Cardiac septum (tissue), 1 donor: ENCODE measurements around the gene BICRA. TPM values are rescaled to one million over a fixed set of nuclear protein-coding genes. Genes with fewer than 3 reads are reported as not detected.
A peak's percentile ranks its signal among the peaks of the same experiment; 100 is the strongest.
"Not testable (repeated sequence)": the region's sequence is repeated elsewhere in the genome, so short reads cannot be mapped to it uniquely, and the experiment has no call there.

ENCODE experiments used
- DNase-seq: peaks from one replicate; pipeline ENCODE4 v3.0.0-alpha.2; 2020; ENCODE audit warnings: low spot score
- intact Hi-C: fragments of 100-400 bp; cut with DNase I; formaldehyde crosslinking; loops from one replicate; pipeline ENCODE4 v1.14.0; 2022
- long read RNA-seq: library from polyadenylated mRNA; unstranded; transcript quantifications from one replicate; pipeline ENCODE4 v2.0.0, GENCODE V29; 2021
- total RNA-seq: library from RNA; stranded (reverse); fragmentation: NEBNext Ultra II Directional; extraction: Animal tissue kit (Norgen Biotek cat#: 25700); gene quantifications from one replicate; pipeline ENCODE4 v1.2.1, GENCODE V29; 2021
- donor health status: DM: no; HTN: no; CAD: no.

Gene BICRA
- total RNA-seq, result 9.3 TPM
- long read RNA-seq, partial matches to known transcripts, result 1 of 9 reads
- long read RNA-seq, other reads (novel, unspliced or antisense), result 5 of 9 reads

DNA sequence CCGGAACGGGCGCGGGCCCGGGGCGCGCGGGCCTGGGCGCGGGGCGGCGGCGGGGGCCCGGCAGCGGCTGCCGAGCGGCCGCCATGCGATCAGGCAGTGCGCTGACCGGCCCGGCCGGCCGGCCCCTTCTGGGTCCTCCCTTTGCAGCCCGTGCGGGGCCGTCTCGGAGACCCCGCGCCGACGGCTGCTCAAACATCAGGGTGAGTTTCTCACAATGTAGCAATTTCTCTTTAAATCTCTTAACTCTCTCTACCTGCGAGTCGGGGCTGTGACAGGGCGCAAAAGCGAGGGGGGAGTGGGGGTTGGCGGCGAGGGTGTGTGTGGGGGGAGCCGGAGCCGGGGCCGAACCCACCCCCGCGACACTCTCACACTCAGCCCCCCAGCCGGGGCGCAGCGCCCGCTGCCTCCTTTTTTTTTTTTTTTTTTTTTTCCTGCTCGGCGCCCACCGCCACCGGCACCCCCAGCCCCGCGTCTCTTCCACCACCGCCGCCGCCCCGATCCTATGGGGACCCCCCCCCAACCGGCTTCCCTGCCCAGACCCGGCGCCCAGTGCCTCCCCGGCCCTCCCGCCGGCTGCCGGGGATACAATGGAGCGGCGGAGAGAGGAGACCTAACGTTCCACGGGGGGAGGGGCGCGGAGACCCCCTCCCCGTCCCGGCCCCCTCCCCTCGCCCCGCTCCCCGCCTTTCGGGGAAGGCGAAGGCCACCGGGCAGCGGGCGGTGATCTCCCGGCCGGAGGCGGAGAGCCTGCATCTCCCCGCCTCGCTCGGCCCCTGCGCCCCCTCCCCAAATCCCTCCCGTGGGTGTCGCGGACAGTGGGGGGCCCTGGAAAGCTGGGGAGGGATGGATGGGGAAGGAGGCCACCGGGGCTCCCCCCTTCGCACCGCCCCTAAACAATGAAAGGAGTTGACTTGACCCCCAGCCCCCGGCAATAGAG, at the start of gene BICRA:
Gene BICRA (plus strand): TSS at position 166 of the 937 bp plus-strand sequence. CDS start 64,441 bp downstream, outside the sequence.
- intact Hi-C loops, result loop anchor here (1.0 kb wide), 1 partner anchor 9 kb away; no protein-coding TSS in a partner anchor
- DNase-seq, result peak; percentile 84

DNA sequence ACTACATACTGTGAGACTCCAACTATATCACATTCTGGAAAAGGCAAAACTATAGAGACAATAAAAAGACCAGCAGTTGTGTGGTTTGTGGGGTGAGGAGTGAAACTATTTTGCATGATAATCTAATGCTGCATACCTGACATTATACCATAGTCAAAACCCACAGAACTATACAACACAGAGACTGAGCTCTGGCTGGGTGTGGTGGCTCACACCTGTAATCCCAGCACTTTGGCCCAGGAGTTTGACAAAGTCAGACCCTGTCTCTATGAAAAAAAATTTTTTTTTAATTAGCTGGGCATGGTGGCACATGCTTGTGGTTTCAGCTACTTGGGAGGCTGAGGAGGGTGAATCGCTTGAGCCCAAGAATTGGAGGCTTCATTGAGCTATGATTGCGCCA, 47.9 kb upstream of the BICRA start:
- intact Hi-C loops, result no loop called here
- no peak for DNase-seq

DNA sequence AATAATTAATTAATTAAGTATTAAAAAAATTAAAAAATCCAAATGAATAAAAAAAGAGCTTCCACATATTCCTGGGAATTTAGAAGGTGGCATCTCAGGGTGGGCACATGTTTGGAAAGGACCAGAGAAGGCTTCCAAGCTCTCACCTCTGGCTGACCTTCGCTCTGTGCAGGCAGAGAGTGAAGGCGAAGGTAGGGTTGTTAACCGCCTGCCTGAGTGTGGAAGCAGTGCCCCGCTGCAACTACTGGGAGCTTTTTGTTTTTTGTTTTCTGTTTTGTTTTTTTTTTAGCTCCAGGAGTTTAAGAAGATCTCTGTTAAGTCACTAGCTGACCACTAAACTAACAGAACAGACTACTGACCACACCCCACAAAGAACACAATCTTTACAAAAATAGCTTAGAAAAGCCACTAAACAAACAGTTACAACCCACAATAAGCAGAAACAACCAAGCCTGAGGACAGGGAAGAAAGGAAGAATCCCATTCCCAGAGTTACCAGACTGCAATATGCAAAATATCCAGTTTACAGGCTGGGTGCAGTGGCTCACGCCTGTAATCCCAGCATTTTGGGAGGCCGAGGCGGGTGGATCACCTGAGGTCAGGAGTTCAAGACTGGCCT, 47.4 kb upstream of the BICRA start:
- intact Hi-C loops, result no loop called here

DNA sequence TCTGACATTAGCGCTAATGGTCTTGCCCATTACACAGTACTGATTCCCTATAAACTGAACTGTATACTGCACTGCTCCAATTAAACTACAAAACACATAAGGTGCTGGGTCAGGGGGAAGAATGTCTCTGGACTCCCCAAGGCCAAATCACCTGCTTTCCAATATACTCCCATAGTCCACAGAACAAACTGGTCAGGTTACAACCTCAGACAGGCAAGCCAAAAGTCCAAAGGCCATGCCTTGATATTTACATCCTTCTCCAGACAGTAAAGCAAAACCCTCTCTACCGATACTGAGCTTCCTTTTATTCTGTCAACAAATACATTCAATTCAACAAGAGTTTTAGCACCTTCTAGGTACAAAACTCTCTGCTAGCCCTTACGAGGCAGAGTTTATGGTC, 44.9 kb upstream of the BICRA start:
- intact Hi-C loops, result no loop called here
- no peak for DNase-seq

More for the DNA sequence above, 47.4 kb upstream of the BICRA start:
- no peak for DNase-seq

DNA sequence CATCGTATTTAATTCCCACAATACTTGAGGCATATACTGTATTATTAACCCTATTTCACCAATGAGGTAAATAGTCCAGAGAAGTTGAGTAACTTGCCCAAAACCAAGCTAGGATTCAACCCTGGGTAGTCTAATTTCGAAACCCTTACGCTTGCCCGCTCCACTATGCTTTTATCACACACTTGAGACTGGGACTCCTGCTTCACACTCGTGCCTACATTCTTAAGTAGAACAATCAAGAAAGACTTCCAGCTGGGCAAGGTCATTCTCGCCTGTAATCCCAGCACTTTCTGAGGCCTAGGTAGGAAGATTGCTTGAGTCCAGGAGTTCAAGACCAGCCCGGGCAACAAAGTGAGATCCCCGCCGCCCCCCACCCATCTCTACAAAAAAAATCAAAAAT, 39.6 kb upstream of the BICRA start:
- intact Hi-C loops, result no loop called here
- no peak for DNase-seq

DNA sequence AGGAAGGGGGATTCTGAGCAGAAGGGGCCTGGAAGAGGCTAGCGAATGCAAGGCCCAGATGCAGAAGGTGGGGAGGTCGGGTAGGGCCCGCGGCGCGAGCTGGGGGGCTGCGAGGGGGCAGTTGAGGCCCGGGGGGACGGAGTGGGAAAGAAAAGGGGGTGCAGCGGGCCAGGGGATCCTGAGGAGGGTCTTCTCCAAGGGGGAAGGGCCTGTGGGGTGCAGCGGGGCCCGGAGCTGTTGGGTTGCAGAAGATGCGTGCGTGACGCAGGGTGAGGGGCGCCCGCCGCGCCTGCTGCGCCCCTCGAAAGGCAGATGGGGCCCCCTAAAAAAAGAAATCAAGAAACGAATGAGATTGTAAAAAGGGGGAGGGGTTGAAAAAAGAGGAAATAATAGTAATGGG, 36.3 kb upstream of the BICRA start:
- intact Hi-C loops, result no loop called here
- DNase-seq, result no peak

DNA sequence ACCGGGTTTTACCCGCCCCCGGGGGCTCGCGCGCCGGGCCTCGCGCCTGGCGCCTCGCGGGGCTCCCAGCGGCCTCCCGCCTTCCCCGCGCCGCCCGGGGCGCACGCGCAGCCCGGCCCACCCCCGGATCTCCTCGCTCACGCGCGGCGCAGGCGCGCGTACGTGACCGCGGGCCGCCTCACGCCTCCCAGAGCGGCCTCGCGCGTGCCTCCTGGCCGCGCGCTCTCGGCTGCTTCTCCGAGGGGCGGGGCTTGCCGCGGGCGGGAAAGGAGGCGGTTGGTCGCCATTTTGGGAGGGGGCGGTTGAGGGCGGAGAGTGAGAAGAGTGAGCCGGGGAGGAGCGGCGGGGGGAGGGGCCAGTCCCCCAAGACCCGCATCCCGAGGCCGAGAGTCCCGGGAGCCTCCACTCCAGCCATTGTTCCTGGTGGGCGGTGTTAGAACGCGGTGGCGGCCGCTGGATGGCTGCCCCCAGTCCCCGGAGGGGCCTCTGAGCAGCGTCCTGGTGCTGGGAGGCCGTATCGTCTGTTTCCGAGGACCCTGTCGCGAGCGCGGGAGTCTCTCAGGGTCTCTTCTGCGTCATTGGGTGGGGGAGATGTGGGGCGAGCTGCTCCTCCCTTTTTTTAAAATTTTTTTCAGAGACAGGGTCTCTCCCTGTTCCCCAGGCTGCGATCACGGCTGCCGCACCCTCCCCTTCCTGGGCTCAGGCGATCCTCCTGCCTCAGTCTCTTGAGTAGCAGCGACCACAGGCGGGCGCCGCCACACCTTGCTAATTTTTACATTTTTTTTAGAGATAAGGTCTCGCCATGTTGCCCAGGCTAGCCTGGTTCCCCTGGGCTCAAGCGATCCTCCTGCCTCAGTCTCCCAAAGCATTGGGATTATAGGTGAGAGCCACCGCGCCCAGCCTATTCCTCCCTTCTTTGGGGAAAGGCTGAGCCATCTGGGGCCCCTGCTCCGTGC, 35.6 kb upstream of the BICRA start, which contains the start of gene ZNF541:
Gene ZNF541 (minus strand): TSS at position 78 of the 956 bp plus-strand sequence. CDS start 17,292 bp downstream, outside the sequence.
- intact Hi-C loops, result no loop called here
- DNase-seq, result no peak

DNA sequence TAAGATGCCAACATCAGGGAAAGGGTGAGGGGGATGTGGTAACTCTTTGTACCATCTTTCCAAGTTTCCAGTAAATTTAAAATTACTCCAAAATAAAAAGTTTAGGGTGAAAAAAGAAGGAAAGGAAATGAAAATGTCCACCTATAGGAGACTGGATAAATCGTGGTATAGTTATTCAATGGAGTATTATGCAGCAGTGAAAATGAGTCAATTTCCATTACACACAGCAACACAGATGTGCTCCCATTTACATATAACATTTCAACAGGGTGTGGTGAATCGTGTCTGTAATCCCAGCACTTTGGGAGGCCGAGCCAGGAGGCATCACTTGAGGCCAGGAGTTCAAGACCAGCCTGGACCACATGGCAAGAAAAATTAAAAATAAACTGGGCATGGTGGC, 28.5 kb upstream of the BICRA start:
- no peak for DNase-seq
- intact Hi-C loops, result no loop called here

DNA sequence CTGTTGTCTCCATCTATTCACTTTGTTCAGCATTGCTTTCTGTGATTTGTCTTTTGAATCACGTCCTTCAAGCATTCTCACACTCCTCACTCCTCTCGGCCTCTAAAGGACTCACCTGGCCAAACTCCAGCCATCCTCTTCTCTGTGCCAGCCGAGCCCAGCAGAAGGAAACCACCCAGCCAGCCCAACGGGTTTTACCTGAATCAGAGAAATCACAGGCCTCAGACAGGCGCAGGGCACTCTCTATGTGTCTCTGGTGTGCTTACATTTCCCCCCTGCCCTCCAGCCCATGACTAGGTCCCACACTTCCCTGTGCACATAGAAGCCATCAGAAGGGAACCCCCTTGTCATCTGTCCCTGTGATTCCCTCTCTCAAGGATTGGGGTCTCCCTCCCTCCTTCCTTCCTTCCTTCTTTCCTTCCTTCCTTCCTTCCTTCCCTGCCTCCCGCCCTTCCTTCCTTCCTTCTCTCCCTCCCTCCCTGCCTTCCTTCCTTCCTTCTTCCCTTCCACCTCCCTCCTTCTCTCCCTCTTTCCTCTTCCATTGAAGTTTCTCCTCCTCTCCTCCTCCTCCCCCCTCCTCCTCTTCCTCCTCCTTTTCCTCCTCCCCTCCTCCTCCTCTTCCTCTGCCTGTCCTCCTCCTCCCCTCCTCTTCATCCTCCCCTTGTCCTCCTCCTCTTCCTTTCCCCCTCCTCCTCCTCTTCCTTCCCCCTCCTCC, 27.2 kb upstream of the BICRA start:
- intact Hi-C loops, result no loop called here
- DNase-seq, result no peak

DNA sequence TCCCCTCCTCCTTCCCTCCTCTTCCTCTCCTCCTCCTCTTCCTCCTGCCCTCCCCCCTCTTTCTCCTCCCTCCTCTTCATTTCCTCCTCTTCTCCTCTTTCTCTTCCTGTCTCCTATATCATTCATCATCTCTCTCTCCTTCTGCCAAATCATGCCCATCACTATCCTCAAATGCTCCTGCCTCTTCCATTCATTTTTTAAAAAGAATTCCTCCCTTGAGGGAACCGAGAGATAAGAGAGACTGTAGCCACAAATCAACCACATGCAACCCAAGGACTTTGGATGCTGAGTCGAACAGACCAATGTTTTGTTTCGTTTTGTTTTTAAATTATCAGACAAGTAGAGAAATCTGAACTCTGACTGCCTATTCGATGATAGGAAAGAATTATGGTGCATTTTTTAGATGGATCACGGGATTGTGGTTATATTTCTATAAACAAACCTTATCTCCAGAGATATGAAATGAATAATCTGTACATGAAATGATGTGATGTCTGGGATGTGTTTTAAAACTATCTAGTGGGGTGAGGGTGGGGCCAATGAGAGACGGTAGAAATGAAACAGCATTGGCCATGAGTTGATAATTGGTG, 26.5 kb upstream of the BICRA start:
- DNase-seq, result no peak
- intact Hi-C loops, result no loop called here

DNA sequence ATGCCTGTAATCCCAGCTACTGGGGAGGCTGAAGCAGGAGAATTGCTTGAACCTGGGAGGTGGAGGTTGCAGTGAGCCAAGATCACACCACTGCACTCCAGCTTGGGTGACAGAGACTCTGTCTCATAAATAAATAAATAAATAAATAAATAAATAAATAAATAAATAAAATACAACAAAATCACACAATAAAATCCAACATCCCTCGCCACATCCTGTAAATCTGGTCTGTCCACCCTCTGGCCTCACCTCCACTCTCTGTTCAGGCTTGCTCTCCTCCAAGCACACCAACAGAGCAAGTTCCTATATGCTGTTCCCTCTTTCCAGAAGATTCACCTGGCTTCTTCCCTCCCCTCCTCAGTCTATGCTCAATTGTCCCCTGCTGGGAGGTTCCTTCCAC, 25.8 kb upstream of the BICRA start:
- intact Hi-C loops, DNase-seq: not testable (repeated sequence)

DNA sequence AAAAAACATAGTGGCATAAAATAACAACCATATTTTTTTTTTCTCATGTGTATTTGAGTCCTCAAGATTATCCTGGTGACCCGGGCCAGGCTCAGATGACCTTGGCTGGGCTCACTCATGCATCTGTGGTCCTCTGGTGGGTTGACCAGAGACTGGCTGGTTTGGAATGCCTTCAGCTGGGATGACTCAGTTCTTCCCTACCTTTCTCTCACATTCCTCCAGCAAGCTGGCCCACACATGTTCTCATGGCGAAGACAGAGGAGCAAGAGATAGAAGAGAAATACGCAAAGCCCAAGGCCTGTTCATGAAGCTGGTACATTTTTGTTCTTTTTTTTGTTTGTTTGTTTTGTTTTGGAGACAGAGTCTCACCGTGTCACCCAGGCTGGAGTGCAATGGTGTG, 21.6 kb upstream of the BICRA start:
- intact Hi-C loops, result no loop called here
- no peak for DNase-seq

DNA sequence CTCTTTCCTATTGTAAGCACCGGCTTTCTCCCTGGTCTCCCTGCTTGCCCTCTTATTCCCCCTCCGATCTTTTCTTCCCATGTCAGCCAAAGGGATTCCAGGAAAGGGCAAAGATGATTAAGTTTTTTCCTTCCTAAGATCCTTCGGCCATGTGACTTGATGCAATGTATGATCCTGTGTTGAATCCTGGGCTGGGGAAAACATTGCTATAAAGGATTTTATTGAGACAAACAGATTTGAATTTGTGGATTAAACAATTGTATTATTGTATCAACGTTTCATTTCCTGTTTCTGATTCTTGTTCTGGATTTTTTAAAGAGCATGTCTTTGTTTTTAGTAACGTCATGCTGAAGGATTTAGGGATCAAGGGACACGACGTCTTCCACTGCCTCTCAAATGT, 19.1 kb upstream of the BICRA start:
- intact Hi-C loops, result no loop called here
- no peak for DNase-seq

DNA sequence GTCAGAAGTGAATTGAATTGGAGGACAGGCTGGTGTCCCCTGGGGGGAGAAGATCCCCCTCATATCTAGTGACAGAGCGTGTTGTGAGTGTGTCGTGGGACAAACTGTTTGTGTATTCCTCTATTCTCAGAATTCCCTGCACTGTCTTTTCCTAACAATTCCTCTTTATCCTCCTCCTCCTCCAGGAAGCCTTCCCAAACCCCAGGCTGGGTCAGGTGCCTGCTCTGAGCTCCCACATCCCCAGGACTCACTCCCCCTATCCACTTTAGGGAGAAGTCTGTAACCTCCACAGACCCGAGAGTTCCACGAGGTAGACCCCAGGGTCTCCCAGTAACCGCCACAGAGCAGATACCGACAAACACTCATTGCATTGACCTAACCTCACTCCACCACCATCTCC, 15.1 kb upstream of the BICRA start:
- DNase-seq, result no peak
- intact Hi-C loops, result no loop called here

DNA sequence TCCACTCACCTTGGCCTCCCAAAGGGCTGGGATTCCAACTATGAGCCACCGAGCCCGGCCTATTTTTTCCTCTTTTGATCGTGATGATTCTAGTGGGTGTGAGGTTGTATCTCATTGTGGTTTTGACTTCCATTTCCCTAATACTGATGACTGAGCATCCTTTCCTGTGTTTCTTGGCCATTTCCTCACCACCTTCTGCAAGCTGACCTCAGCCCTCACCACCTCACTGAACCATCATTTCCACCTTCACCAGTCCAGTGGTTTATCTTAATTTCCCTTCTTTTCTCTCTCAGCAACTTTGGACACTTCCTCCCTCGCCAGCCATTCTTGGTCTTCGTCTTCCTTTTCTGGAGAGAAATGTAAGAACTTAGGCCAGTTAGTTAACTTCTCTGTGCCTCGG, 13.0 kb upstream of the BICRA start:
- no peak for DNase-seq
- intact Hi-C loops, result no loop called here

DNA sequence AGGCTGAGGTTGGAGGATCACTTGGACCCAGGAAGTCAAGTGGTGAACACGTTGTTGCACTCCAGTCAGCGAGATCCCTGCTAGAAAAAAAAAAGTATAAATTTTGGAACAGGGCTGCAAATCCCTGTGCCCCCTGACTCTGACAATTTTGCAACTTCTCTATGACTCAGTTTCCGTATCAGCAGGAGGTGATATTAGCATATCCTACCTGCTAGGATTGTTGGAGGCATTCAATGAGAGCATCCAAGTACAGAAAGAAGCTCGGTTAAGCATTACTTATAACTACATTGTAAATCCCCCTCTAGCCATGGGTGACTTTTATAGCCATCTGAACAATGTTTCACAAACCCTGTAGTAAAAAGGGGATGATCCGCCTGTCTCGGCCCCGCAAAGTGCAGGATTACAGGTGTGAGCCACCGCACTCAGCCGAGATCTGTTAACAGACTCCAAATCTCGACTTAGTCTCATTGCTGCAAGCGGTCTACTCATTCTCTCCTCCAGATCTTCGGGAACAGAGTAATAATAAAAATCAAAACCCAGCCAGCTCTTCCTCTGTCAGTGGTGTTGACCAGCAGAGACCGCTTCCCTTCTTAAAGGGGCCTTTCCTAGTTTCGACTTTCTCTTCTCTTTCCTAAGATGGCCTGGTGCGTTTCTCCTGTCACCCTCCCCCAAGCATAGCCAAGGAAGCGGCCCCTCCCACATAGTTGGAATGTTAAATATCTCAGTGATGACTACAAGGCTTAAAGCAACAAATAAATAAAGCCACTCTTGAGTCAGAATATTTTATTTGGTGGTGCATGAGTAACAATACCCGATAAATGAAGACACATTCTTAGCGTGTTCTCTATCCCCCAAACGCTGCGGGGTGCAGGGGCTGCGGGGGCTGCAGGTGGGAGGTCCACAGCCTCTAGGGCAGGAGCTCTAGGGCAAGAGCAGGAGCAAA, 10.3 kb upstream of the BICRA start:
- intact Hi-C loops, result no loop called here
- no peak for DNase-seq

DNA sequence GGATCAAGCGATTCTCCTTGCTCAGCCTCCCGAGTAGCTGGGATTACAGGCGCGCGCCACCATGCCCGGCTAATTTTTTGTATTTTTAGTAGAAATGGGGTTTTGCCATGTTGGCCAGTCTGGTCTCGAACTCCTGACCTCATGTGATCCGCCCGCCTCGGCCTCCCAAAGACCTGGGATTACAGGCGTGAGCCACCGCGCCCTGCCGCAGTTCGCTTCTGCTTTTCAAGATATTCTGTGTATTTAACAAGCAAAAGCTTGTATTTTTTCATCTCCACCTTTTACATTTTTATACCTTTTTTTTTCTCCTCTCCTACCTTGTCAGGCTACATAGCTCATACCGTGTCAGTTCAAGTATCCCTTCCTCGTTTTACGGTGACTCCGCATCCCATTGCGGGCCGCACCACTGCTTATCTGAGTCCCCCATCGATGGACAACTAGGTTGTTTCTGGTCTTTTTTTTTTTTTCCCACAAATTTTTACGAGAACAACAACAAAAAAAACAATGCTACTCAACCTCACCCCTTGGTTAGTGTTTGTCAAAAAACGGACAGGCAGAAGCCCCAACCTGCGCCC, 9.2 kb upstream of the BICRA start:
- intact Hi-C loops, result loop anchor here (1.0 kb wide), 2 partner anchors 9 to 84 kb away; partner anchors contain the start of gene NAPA
- DNase-seq, result not testable (repeated sequence)
